Prostate gland (tissue), 2 donors: Measurements from ENCODE around the gene DDX6.

ENCODE experiments used
- CTCF ChIP-seq, 4 experiments: fragments of 200-600 bp in 2 of 4; fragments of 450-650 bp in 2 of 4; sonication (generic) in 2 of 4; IDR thresholded peaks; 1 replicate in 3 of 4; 2 replicates in 1 of 4; pipeline ENCODE4 v1.5.1; 2016 to 2019; ENCODE audit warnings: antibody characterized with exemption in 4 of 4, mild to moderate bottlenecking in 2 of 4, moderate library complexity in 2 of 4
- POLR2A ChIP-seq: fragments of 450-650 bp; IDR thresholded peaks from one replicate; pipeline ENCODE4 v1.6.1; 2016; ENCODE audit warnings: antibody characterized with exemption, mild to moderate bottlenecking
- POLR2AphosphoS5 ChIP-seq: sonication (generic); formaldehyde crosslinking; IDR thresholded peaks from one replicate; pipeline ENCODE4 v1.6.1; 2017; ENCODE audit warnings: antibody characterized with exemption

DNA sequence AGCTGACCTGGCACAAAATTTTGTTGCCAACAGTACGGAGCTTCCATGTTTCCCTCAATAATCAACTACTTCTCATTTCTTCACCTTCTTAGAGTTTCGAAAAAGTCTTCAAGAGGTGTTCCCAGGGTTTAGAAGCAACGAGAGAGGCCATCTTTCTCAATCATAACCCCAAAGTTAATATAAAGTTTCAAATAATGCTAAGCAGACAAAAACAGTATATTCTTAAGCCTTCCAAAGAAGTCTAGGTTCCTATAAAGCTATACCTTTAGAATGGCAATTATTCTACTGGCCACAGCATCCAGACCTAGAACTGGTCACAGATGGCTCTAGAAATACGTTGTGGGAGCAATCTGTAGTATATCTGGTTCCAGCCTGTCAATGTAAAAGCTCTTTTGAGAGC lies 16.9 kb downstream of the DDX6 start:
- TF ChIP-seq POLR2AphosphoS5 (no peak), CTCF (IDR thresholded peaks at IDR 0.05) (no peak), POLR2A (no peak)
